ENCODE data around the gene CFAP54.
"Not testable (repeated sequence)": the region's sequence is repeated elsewhere in the genome, so short reads cannot be mapped to it uniquely, and the experiment has no call there.

The CFAP54 gene

DNA sequence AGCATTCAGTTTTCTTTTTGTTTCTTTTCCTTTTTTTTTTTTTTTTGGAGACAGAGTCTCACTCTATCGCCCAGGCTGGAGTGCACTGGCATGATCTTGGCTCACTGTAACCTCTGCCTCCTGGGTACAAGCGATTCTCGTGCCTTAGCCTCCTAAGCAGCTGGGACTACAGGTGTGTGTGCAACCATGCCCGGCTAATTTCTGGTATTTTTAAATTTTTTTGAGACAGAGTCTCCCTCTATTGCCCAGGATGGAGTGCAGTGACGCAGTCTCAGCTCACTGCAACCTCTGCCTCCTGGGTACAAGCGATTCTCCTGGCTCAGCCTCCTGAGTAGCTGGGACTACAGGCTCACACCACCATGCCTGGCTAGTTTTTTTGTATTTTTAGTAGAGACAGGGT, 30.1 kb upstream of the CFAP54 start:
- intact Hi-C loops (cut with micrococcal nuclease): loop anchor here (10.0 kb wide), 1 partner anchor 54 kb away; the partner anchor contains the start of gene CDK17
- not testable (repeated sequence) for H3K27me3 Mint-ChIP-seq; H3K4me3 Mint-ChIP-seq; H3K36me3 Mint-ChIP-seq (ENCODE audit: low read depth); H3K27ac Mint-ChIP-seq; H3K9me3 Mint-ChIP-seq
- peaks cover 20% of the 10 kb centered on the region for H3K4me1 Mint-ChIP-seq (ENCODE audit: low read depth)

- no peaks in the 10 kb centered on the region for H3K36me3 Mint-ChIP-seq (ENCODE audit: low read depth)
- H3K27ac Mint-ChIP-seq: no peak overlapping the region
- H3K27me3 Mint-ChIP-seq: no peaks in the 10 kb centered on the region
- no peaks in the 10 kb centered on the region for H3K9me3 Mint-ChIP-seq
- peaks cover under 1% of the 10 kb centered on the region for H3K4me1 Mint-ChIP-seq (ENCODE audit: low read depth)
- intact Hi-C loops (cut with micrococcal nuclease): no loop called here
- H3K4me3 Mint-ChIP-seq: no peak overlapping the region
Observed at GRCh38 chr12:96462571-96463280, 26.7 kb upstream of the CFAP54 start.

DNA sequence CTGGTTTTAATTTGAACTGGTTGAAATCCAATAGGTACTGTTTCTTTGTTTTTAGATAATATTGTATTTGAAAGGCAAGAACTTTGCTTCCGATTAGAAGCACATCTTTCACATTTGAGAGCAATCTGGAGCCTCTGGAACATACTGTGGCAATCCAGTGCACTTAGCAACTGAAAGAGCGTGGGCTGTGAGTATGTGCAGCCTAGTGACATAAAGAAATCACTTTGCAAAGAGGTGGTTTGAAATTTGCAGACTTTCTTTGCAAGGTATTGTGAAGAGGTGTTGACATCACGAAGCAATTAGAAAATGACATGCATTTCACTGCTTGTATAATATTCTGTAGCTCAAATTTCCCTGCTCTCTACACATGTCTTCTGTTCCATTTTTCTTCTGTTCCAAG, 23.5 kb upstream of the CFAP54 start:
- peaks cover 10% of the 10 kb centered on the region for H3K9me3 Mint-ChIP-seq
- no peaks in the 10 kb centered on the region for H3K4me1 Mint-ChIP-seq (ENCODE audit: low read depth)
- no peak overlapping the region for H3K4me3 Mint-ChIP-seq
- no peaks in the 10 kb centered on the region for H3K27me3 Mint-ChIP-seq
- no peaks in the 10 kb centered on the region for H3K36me3 Mint-ChIP-seq (ENCODE audit: low read depth)
- intact Hi-C loops (cut with micrococcal nuclease): no loop called here
- H3K27ac Mint-ChIP-seq: no peak overlapping the region

- H3K36me3 Mint-ChIP-seq (ENCODE audit: low read depth): no peaks in the 10 kb centered on the region
- intact Hi-C loops (cut with micrococcal nuclease): no loop called here
- peaks cover 10% of the 10 kb centered on the region for H3K9me3 Mint-ChIP-seq
- no peak overlapping the region for H3K27ac Mint-ChIP-seq
- H3K27me3 Mint-ChIP-seq: no peaks in the 10 kb centered on the region
- no peak overlapping the region for H3K4me3 Mint-ChIP-seq
- no peaks in the 10 kb centered on the region for H3K4me1 Mint-ChIP-seq (ENCODE audit: low read depth)
Observed at GRCh38 chr12:96466939-96467751, 22.2 kb upstream of the CFAP54 start.

GRCh38 chr12:96471368-96472050, 17.9 kb upstream of the CFAP54 start:
- no peaks in the 10 kb centered on the region for H3K27me3 Mint-ChIP-seq
- H3K27ac Mint-ChIP-seq: no peak overlapping the region
- H3K9me3 Mint-ChIP-seq: peaks cover 10% of the 10 kb centered on the region
- no peaks in the 10 kb centered on the region for H3K36me3 Mint-ChIP-seq (ENCODE audit: low read depth)
- no peak overlapping the region for H3K4me3 Mint-ChIP-seq
- intact Hi-C loops (cut with micrococcal nuclease): no loop called here
- H3K4me1 Mint-ChIP-seq (ENCODE audit: low read depth): no peaks in the 10 kb centered on the region

DNA sequence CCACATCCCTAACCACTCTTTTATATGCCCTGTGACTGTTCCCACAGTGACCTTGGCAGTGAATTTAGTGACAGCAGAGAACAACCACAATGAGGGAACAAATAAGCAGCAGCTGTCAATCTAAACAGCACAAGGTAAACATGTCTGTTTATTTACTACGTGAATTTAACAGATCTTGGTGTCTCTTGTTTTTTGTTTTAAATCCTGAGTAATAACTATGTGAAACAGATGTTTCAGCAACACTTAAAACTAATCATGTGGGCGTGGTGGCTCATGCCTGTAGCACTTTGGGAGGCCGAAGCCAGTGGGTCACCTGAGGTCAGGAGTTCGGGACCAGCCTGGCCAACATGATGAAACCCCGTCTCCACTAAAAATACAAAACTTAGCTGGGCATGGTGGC, 17.0 kb upstream of the CFAP54 start:
- intact Hi-C loops (cut with micrococcal nuclease): no loop called here
- Mint-ChIP-seq H3K4me1 (ENCODE audit: low read depth) (no peaks in the 10 kb centered on the region), H3K36me3 (ENCODE audit: low read depth) (no peaks in the 10 kb centered on the region), H3K27ac (no peak overlapping the region), H3K9me3 (peaks cover 10% of the 10 kb centered on the region), H3K4me3 (no peak overlapping the region), H3K27me3 (no peaks in the 10 kb centered on the region)

DNA sequence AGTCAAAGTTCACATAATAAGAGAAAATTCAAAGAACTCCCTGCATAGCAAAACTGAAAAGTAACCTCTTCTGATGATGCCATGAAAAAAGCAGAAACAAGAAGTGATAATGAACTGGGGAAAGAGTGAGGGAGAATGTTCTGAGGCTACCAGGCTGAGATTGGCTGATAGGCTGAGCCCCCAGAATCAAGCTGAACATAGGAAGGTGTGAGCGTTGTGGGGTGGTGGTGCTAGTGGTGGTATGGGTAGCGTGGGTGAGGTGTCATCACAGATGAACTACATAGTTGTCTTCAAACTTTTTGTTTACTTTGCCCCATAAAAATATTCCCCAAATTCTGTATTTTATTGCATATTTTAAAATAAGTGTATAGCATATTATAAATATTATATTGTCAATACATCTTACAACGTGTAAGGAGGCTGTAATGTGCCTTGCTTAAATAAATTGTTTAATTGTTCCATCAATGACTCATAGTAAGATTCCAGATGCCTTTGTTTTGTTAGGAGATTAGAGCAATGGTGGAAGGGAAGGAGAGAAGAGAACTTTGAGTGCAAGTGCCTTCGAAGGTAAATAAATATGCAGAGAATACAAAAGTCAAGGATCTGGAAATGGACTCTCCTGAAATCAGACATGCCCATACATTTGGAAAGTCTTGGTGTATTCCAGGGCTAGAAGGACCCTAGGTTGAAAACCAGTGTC, 15.8 kb upstream of the CFAP54 start:
- Mint-ChIP-seq H3K36me3 (ENCODE audit: low read depth) (no peaks in the 10 kb centered on the region), H3K27ac (no peak overlapping the region), H3K4me1 (ENCODE audit: low read depth) (no peaks in the 10 kb centered on the region), H3K4me3 (no peak overlapping the region), H3K27me3 (peaks cover 2% of the 10 kb centered on the region), H3K9me3 (peaks cover 10% of the 10 kb centered on the region)
- intact Hi-C loops (cut with micrococcal nuclease): no loop called here

DNA sequence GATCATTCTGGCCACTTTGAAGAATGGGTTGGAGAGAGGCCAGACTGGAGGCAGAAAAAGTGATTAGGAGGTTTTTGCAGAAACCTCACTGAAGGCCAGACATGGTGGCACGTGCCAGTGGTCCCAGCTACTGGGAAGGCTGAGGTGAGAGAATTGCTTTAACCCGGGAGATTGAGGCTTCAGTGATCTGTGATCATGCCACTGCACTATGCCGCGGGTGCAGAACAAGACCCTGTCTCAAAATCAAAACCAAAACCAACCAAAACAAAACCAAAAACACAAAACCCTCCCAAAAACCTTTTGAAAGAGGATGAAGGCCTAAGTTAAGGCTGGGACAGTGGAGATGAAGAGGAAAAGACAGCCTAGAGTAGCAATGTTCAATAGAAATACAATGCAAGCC, 15.2 kb upstream of the CFAP54 start:
- intact Hi-C loops (cut with micrococcal nuclease): no loop called here
- no peaks in the 10 kb centered on the region for H3K4me1 Mint-ChIP-seq (ENCODE audit: low read depth)
- peaks cover 10% of the 10 kb centered on the region for H3K9me3 Mint-ChIP-seq
- peaks cover 2% of the 10 kb centered on the region for H3K27me3 Mint-ChIP-seq
- H3K27ac Mint-ChIP-seq: no peak overlapping the region
- H3K36me3 Mint-ChIP-seq (ENCODE audit: low read depth): no peaks in the 10 kb centered on the region
- no peak overlapping the region for H3K4me3 Mint-ChIP-seq

DNA sequence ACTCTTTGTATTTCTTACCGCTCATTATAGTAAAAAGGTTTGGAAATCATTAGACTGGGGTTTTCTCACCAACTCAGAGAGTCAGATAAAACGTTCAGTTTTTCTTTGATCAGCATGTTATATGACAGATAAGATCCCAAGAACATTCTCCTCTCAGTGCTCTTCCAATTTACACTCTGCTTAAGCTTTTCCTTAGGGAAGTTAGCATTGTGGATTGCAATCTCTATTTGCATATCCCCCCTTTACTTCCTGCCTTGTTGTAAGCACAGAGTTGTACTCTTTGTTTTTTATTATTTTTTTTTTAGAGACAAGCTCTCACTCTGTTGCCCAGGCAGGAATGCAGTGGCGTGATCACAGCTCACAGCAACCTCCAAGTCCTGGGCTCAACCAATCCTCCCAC, 11.4 kb upstream of the CFAP54 start:
- H3K36me3 Mint-ChIP-seq (ENCODE audit: low read depth): no peaks in the 10 kb centered on the region
- intact Hi-C loops (cut with micrococcal nuclease): no loop called here
- H3K27ac Mint-ChIP-seq: no peak overlapping the region
- H3K4me3 Mint-ChIP-seq: no peak overlapping the region
- no peaks in the 10 kb centered on the region for H3K4me1 Mint-ChIP-seq (ENCODE audit: low read depth)
- peaks cover 2% of the 10 kb centered on the region for H3K27me3 Mint-ChIP-seq
- no peaks in the 10 kb centered on the region for H3K9me3 Mint-ChIP-seq

DNA sequence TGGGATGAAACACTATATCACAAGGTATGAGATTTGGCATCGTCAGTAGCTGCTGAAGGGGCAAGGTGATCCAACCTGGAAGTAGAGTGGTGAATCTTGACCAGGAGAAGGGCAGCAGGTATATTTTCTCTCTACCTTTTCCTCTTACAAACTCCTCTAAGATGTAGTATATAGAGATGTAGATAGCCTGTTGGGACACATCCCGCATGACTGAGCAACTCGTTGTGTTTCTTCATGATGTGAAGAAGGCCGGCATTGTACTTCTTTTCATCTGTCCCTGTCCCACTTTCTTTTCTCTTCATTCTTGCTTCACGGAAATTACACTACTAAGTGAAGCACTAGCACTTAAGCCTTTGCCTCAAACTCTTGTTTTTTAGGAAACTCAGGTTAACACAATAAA, 7.3 kb upstream of the CFAP54 start:
- H3K4me3 Mint-ChIP-seq: no peak overlapping the region
- H3K4me1 Mint-ChIP-seq (ENCODE audit: low read depth): peaks cover 7% of the 10 kb centered on the region
- intact Hi-C loops (cut with micrococcal nuclease): no loop called here
- H3K27me3 Mint-ChIP-seq: peaks cover 7% of the 10 kb centered on the region
- no peaks in the 10 kb centered on the region for H3K9me3 Mint-ChIP-seq
- H3K27ac Mint-ChIP-seq: no peak overlapping the region
- no peaks in the 10 kb centered on the region for H3K36me3 Mint-ChIP-seq (ENCODE audit: low read depth)

- Mint-ChIP-seq H3K36me3 (ENCODE audit: low read depth) (no peaks in the 10 kb centered on the region), H3K27me3 (peaks cover 9% of the 10 kb centered on the region), H3K4me3 (no peak overlapping the region), H3K9me3 (no peaks in the 10 kb centered on the region), H3K27ac (no peak overlapping the region), H3K4me1 (ENCODE audit: low read depth) (peaks cover 7% of the 10 kb centered on the region)
- intact Hi-C loops (cut with micrococcal nuclease): no loop called here
Observed at GRCh38 chr12:96483116-96483515, 6.3 kb upstream of the CFAP54 start.

GRCh38 chr12:96486751-96487613, 2.4 kb upstream of the CFAP54 start:
- Mint-ChIP-seq H3K27me3 (peaks cover 28% of the 10 kb centered on the region), H3K9me3 (no peaks in the 10 kb centered on the region), H3K4me3 (no peak overlapping the region), H3K4me1 (ENCODE audit: low read depth) (peaks cover 14% of the 10 kb centered on the region), H3K36me3 (ENCODE audit: low read depth) (no peaks in the 10 kb centered on the region), H3K27ac (no peak overlapping the region)
- intact Hi-C loops (cut with micrococcal nuclease): loop anchor here (5.0 kb wide), 1 partner anchor 85 kb away; the partner anchor contains the start of gene CDK17

- Mint-ChIP-seq H3K4me3 (no peak overlapping the region), H3K9me3 (no peaks in the 10 kb centered on the region), H3K36me3 (ENCODE audit: low read depth) (no peaks in the 10 kb centered on the region), H3K4me1 (ENCODE audit: low read depth) (peaks cover 14% of the 10 kb centered on the region), H3K27me3 (peaks cover 31% of the 10 kb centered on the region), H3K27ac (no peak overlapping the region)
- intact Hi-C loops (cut with micrococcal nuclease): loop anchor here (5.0 kb wide), 1 partner anchor 85 kb away; the partner anchor contains the start of gene CDK17
Observed at GRCh38 chr12:96487634-96488033, 1.7 kb upstream of the CFAP54 start.

Data from dendritic cell treated with granulocyte-macrophage colony-stimulating factor and Interleukin-4, amounts not matched to agents 40 ng/mL and 50 ng/mL, for 4 days (primary cell).